ENCODE measurements around the gene NCF4.

NCF4 gene

DNA sequence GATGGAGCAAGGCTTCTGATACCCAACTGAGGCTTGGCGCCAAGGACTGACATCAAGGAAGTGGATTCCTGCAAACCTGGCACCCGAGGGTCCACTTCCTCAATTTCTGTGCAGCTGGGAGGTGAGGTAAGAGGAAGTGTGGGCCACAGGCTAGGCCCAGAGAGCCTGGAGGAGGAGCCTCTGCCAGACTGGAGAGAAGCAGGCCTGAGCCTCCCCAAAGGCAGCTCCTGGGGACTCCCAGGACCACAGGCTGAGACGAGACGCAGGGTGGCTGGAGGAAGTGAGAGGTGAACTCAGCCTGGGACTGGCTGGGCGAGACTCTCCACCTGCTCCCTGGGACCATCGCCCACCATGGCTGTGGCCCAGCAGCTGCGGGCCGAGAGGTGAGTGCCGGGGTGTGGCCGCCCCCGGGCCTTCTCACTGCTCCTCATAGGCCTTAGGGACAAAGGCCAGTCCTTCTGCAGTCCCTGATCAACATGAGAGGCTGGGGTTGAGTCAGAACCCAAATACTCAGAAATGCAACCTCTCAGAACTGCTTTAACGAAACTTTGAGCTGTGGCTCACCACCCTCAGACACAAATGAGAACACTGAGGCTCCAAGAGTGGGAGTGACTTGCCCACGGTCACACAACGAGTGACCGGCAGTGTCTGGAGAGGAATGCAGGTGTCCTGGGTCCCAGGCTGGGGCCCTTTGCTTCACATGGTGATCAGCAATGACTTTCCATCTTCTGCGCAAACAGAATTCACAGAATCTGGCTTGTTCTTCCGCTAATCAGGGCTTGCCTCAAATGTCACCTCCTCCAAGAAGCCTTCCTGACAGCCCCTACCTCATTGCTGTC, at the start of gene NCF4:
Gene NCF4, plus strand, starts transcription at position 186 of the 839 bp plus-strand sequence. Its CDS starts 166 bp downstream, at position 352.
- DNase-seq (ENCODE audit: low read depth in 3 of 3) = peak; percentile 15 to 44 (median 17)

DNA sequence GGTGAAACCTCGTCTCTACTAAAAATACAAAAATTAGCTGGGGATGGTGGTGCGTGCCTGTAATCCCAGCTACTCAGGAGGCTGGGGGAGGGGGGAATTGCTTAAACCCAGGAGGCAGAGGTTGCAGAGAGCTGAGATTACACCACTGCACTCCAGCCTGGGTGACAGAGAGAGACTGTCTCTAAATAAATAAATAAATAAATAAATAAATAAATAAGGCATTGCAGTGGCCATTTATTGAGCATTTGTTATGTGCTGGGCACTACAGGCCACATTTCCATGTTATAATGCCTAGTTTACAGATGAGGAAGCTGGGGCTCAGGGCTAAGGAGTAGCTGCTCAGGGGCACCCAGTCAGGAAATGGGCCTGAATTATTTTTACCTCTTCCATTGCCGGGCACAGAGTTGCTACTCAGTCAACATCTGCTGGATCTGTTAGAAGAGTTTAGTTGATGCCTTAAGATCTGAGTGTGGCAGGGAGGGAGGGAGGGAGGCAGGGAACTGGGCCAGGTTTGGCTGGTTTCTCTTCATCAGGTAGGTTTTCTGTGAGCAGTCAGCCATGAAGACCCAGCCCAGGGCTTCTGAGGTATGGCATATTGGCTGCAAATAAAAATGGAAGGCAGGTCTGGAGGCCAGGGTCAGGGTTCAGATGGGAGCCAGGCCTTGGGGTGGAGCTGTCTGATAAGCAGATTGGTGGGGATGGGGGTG, 49.6 kb upstream of the NCF4 start:
- DNase-seq (ENCODE audit: low read depth in 3 of 3) = no peak

DNA sequence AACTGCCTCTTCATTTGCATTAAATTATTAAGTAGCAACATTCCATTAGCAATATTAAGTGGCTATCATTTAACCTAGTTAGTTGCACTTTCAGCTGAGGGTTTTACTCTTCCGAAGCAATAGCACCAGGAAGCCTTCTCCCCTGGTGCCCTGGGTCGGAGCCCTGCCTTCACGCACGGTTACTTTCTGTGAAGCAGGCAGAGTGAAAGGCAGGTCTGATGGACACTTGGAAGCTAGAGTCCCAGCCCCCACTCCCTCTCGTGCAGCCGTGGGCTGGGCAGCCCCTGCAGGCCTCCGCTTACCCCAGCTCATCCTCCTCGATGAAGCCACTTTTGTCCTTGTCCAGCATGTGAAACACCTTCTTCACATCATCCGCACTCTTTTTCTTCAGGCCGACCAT, 46.0 kb upstream of the NCF4 start:
- DNase-seq (ENCODE audit: low read depth in 3 of 3) = no peak

DNA sequence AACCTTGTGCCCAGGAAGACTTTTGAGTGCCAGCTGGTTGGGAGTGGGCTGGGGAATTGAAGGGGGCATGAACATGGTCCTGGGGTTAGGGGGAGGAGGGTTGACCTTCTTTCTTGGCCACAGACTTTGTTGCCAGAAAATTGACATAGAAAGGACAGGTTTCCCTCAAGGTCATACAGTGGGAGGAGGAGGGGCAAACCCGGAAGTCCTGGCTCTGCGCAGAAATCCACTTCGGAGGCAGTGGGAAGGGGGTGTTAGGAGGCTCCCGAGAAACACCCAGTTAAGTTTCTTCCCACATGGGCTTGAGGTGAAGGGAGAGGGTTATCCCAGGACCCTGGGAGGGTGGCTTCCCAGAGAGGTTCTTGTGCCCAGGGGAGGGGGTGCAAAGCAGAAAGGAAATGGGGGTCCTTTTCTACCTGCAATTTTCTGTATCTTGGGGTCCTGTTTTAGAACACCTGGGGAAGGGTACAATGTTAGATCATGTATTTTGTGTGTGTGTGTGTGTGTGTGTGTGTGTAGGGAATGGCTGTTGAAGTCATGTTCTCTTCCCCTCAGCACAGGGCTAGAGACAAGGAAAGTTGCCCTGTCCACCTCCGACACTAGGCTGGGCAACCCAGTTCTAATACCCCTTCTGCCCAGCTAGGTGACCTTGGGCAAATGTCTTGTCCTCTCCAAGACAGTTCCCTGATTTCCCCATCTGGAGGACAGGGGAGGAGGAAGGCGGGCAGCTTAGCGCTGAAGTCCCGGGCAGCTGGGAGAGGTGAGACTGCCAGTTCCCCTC, 45.1 kb upstream of the NCF4 start:
- DNase-seq (ENCODE audit: low read depth in 3 of 3) = no peak

DNA sequence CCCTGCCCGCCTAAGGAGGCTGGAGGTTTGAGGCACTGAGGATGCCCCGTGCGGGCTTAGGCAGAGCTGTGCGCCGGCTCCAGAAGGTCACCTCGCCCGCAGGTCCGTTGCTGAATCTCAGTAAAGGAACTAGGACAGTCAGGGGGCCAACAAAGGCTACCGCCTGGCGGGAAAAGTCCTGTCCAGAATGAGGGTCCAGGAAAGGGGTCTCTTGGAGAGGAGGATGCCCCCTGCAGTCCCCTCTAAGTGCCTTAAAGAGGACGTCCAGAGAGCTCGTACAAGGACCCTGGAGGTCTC, 44.5 kb upstream of the NCF4 start:
- no peak for DNase-seq (ENCODE audit: low read depth in 3 of 3)

DNA sequence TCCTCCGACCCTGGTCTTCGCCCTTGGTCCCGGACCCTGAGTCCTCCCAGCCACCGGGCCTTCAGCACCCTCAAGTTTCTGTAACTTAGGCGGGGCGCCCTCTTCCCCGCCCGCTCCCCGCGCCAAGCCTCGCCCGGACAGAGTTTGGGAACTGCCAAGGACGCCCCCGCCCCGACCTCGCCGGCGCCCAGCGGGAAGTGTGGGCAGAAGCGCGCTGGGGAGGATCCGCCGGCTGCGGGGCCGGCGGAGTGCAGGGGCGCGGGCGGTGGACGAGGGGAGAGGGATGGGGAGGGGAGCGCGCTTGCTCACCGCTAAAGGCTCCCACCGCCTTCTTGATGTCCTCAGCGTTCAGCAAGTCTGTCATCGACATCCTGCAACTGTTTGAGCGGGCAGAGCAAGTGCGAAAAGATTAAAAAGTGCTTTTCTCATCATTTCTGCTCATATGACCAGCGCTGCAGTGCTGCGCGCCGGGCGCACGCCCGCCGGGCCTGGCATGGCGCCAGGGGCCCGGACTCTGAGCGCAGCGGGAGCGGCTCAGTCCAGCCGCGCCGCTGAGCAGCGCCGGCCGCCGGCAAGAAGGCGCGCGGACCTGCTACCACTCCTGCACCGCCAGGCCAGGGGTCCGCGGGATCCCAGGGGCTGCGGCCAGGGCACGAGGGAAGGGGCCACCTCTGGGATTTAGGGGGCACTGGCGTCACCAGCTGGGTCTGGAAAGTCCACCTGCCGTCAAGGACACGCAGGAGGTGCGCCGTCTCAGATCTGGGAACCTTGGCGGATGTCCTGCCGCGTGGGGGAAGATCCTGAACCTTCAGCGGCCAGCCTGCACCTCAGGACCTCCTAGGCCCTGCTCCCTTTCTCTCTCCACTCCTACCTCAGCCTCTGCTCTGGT, 43.9 kb upstream of the NCF4 start, which contains the start of gene PVALB:
Gene PVALB, minus strand, starts transcription at position 400 of the 889 bp plus-strand sequence. Its CDS starts 30 bp downstream, at position 370.
- no peak for DNase-seq (ENCODE audit: low read depth in 3 of 3)

DNA sequence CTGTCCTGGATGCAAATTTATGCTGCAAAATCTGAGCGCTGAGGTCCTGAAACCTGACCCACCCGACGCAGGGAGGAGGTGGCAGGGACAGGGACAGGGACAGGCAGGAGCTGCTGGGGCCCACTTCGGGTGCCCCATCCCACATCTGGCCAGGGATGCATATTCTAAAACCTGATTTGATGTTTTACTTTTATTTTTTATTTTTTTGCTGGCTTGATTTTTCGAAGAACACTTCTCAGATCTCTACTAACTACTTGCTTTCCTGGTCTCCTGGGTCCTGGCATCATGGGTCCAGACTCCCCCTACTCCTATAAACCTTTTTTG, 43.3 kb upstream of the NCF4 start:
- no peak for DNase-seq (ENCODE audit: low read depth in 3 of 3)

DNA sequence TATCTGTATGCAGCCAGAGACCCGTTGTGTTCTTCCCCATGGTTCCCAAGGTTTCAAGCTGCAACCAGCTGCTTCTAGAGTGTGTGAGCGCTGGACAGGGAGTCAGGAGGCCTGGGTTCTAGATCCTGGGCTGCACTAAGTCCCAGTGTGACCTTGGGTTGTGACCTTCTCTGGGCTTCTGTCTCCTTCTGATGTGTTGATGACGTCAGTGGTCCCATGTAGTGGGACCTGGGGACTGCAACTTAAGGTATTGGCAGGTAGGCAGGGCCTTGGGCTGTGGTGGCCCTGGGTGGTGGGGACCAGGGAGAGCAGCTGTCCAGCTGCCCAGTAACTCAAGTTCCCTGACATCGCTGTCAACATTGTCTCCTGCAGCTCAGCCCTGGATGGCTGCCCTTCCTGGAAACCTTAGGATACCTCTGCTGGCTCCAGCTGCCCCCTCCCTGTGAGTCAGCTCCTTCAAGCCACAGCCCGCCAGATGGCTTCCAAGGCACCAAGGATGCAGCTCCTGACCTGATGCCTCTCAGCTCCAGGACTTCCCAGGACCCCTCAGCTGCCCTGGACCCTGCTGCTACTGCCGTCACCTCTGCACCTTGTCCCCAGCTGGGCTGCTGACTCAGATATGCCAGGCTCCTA, 42.7 kb upstream of the NCF4 start:
- no peak for DNase-seq (ENCODE audit: low read depth in 3 of 3)

DNA sequence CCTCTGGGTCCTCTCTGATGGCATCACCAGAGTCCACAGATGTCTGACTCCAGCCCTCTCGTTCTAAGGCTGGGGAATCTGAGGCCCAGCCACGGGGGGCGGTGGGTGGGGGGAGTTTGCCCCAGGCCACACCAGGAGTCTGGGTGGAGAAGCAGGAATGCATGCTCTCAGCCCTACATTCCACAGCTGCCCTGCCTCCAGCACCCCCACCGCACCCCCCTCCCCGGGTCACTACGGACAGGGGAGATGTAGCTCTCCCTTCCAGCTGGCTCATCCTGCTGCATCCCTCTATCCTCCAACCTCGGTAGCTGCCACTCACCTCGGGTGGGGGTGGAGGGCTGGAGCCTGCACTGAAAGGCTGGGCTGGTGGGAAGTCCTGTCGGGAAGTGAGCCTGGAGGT, 41.7 kb upstream of the NCF4 start:
- no peak for DNase-seq (ENCODE audit: low read depth in 3 of 3)

DNA sequence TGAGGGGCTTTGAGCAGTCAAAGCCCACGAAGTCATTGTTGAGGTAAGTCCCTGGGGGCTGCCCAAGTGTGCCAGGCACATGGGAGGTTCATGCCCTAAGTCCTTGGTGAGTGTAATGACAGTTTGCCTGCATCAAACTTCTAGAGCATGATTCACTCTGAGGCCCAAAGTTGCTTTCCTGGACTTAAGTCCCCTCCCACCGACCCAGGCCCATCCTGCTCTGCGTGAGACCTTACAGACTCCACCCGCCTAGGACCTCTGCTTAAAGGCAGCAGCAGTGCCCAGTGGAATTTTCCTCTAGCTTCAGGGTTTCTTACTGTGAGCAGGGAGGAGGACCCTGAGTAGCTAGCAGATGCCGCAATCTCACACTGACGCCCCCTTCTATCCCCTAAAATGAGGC, 38.2 kb upstream of the NCF4 start:
- DNase-seq (ENCODE audit: low read depth in 3 of 3) = no peak

DNA sequence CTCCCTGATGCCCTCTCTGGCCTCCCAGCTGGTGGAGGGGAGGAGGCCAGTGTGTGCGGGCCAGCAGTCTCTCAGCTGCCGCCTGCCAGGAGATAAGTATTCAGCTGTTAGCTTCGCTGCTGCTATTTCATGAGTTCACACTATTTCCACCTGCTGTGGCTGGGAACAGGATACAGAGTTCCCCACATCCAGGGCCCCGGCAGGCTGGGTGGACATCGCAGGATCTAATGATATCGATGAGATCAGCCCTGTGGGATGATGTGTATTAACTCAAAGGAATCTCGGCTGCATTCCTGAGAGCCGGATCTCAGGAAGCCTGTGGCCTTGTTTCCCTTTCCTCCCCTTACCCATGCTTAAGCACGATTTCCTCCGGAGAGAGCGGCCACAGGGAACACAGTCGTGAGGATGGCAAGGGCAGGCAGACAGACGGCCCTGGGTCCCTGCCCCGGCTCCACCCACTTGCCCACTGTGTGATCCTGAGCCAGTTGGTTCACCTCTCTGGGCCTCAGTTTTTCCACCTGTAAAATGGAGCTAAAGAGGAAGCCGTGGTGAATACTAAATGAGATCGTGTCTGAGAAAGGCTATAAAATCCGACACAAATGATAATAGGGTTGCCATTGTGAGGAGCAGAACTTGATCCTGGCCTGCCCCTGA, 37.5 kb upstream of the NCF4 start:
- DNase-seq (ENCODE audit: low read depth in 3 of 3) = no peak

DNA sequence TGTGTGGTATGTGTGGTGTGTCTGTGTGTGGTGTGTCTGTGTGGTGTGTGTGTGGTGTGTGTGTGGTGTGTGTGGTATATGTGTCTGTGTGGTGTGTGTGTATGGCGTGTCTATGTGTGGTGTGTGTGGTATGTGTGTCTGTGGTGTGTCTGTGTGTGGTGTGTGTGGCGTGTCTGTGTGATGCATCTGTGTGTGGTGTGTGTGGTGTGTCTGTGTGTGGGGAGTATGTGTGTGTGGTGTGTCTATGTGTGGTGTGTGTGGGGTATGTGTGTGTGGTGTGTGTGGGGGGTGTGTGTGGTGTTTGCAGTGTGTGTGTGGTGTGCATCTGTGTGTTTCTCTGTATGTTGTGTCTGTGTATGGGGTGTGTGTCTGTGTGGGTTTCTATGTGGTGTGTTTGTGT, 36.2 kb upstream of the NCF4 start:
- no peak for DNase-seq (ENCODE audit: low read depth in 3 of 3)

DNA sequence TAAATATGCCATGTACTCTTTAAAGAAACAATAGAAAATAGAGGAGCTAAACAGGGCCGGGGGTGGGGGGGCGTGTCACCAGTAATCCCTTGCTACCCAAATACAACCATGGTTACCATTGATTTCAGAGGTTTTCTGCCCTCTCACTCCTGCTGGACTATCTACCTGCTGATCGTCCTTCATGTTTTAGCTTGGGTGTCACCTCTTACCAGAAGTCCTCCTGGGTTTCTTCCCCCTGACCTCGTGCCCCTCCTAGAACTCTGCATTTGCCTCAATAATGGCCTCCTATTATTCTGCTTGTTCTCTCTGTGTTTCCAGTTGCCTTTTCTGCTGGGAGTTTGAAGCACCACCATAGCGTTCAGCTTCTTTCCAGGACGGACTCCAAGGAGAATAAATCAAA, 34.5 kb upstream of the NCF4 start:
- no peak for DNase-seq (ENCODE audit: low read depth in 3 of 3)

DNA sequence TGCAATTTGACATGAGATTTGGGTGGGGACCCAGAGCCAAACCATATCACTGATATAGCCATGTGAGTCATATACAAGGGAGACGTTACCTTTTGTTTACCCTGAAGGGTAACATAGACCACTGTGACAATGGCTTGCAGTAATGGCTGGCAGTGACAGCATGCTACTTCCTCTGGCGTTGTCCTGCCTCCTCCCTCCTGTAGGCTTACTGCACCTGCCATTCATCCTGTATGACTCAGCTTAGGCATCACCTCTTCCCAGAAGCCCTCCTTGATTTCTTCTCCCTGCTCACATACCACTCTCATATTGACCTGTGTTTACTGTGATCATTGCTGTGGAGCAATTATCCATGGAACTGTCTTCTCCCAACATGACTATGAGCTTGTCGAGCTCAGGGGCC, 32.0 kb upstream of the NCF4 start:
- no peak for DNase-seq (ENCODE audit: low read depth in 3 of 3)

DNA sequence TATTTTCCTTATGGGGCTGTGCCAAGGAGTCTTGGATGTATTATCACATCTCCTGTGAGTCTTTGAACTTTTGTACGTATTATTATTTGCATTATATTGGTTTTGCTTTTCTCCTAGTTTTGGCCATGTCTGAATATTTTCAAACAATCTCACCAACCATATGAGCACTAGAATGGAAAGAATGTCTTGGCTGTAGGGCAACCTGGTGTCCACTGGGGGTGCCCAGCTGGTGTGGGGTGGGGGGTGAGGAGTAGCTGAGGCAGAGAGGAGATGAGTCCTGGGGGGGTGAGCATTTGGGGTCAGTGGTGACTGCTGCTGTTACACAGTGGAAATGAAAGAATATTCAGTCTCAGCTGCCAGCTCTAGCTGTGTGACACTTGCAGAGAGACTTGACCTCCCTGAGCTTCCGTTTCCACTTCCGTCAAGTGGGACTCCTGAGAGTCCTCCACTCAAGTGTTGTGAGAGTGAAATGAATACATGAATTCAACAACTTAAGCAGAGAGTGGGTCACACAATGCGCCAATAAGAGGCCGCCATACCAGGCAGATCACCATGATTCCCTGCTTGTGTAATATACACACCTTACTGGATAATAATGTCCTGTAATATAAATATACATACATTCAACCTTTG, 31.3 kb upstream of the NCF4 start:
- no peak for DNase-seq (ENCODE audit: low read depth in 3 of 3)

DNA sequence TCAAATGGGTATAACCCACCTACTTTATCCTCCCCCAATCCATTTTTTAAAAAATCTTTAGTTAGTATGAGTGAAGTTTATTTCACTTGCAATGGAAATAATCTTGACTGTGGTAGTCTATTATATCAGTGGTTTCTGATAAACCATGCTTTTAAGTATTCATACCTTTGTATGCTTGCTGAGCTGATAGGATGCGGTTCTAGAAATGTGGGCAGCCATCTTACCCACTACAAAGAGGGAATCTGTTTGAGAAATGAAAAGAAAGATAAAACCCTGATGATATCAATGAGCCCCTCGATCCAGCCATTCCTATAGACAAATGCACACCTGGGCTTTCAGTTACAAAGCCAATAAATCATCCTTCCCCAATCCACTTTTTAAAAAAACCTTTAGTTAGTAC, 30.2 kb upstream of the NCF4 start:
- DNase-seq (ENCODE audit: low read depth in 3 of 3) = no peak

DNA sequence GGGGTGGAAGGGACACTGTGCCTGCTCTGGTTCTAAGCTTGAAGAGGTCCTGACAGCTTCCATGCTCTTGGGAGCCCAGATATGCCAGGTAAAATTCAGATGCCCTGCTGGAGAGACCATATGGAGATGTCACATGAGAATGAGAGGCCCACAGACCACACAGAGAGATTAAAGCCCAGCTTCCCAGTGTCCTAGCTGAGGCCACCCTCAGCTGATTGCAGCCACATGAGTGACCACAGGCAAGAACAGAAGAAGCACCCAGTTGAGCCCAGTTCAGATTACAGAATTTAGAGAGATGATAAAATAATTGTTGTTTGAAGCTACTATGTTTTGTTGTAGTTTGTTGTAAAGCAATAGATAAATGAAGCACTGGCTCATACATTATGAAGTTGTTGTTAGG, 29.6 kb upstream of the NCF4 start:
- no peak for DNase-seq (ENCODE audit: low read depth in 3 of 3)

DNA sequence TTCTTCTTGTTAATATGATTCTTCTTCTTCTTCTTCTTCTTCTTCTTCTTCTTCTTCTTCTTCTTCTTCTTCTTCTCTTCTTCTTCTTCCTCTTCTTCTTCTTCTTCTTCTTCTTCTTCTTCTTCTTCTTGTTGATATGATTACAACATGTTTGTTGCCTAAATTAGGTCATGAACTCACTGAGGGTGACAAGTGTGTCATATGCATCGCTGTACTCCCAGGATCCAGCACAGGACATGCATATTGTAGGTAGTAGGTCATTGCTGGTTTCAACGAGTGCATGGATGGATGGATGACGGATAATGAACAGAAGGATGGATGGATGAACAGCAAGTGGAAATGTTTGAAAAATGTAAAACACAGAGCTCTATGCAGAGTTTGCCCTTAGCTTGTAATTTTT, 29.1 kb upstream of the NCF4 start:
- DNase-seq (ENCODE audit: low read depth in 3 of 3) = no peak

DNA sequence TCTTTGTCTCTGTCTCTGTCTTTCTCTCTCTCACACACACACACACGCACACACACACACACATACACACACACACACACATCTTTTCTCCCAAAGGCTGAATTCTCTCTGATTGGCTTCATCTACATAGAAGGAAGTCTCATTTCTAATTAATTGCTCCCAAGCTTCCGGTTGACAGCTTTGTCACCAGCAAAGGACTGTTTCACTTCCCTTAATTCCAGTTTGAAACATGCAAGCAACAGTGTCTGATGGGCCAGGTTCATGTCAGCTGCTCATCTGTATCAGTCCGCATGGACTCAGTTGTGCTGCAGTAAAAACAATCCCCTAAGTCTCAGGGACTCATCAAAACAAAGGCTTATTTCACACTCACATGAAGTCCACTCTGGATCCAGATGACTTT, 27.7 kb upstream of the NCF4 start:
- DNase-seq (ENCODE audit: low read depth in 3 of 3) = no peak

DNA sequence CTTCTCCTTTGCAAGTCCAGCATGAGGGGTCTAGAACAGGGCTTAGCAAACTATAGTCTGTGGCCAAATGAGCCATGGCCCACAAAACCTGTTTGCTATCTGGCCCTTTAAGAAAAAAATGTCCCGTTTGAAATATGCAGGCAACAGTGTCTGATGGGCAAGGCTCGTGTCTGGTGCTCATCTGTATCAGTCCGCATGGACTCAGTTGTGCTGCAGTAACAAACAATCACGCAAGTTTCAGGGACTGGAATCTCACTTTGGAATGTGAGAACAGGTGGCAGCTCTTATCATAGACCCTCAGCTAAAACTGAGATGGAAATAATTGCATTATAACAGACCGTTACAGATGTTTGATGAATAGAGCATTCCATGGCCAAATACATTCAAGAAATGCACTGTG, 24.9 kb upstream of the NCF4 start:
- no peak for DNase-seq (ENCODE audit: low read depth in 3 of 3)
